ENCODE data around the gene TSPYL2.

GRCh38 chrX:53133400-53133799, 51.2 kb downstream of the TSPYL2 start:
- no peak for TF ChIP-seq CTCF (IDR thresholded peaks at IDR 0.05)
- TF ChIP-seq BHLHE40 (IDR thresholded peaks at IDR 0.05; ENCODE audit: low read depth, low read length): no peak
